ENCODE data around the gene FRMD4A. TPM values are rescaled to one million over a fixed set of nuclear protein-coding genes. Genes with fewer than 3 reads are reported as not detected.

The FRMD4A gene
- total and polyA plus RNA-seq, 8 donors, result 6.9 to 25.3 (median 11.3) TPM

GRCh38 chr10:13724484-13724883 is 606.2 kb downstream of the FRMD4A start:
- H3K4me3 ChIP-seq, result no peak overlapping the region
- peak in 1 of 2 donors; percentile 65 for DNase-seq
- no peaks in the 10 kb centered on the region for H3K9me3 ChIP-seq
- peaks cover 0 to 8% (median 0%) of the 10 kb centered on the region in 4 donors for H3K36me3 ChIP-seq
- no peak for TF ChIP-seq POLR2A (IDR thresholded peaks at IDR 0.05)
- no peak for TF ChIP-seq POLR2AphosphoS5 (IDR thresholded peaks at IDR 0.05)
- H3K27ac ChIP-seq, result no peak overlapping the region
- WGBS, 5 donors, result 55 to 69% (median 66%) methylated on average over 10 of the region's 10 CpGs
- H3K4me1 ChIP-seq, result peaks cover under 1 to 8% (median 6%) of the 10 kb centered on the region in 4 donors
- H3K27me3 ChIP-seq, result no peaks in the 10 kb centered on the region
- intact Hi-C loops (cut with DNase I; ENCODE audit: low total_unique reads), result no loop called here

GRCh38 chr10:13722747-13723653 is 607.7 kb downstream of the FRMD4A start:
- H3K36me3 ChIP-seq, result peaks cover 0 to 8% (median 0%) of the 10 kb centered on the region in 4 donors
- no peaks in the 10 kb centered on the region for H3K9me3 ChIP-seq
- no peaks in the 10 kb centered on the region for H3K27me3 ChIP-seq
- H3K4me1 ChIP-seq, result peaks cover 16 to 23% (median 19%) of the 10 kb centered on the region in 4 donors
- intact Hi-C loops (cut with DNase I; ENCODE audit: low total_unique reads), result no loop called here
- no peak for TF ChIP-seq POLR2A (IDR thresholded peaks at IDR 0.05)
- TF ChIP-seq CTCF (IDR thresholded peaks at IDR 0.05), result no peak
- no peak for TF ChIP-seq EP300 (IDR thresholded peaks at IDR 0.05)
- TF ChIP-seq POLR2AphosphoS5 (IDR thresholded peaks at IDR 0.05), result no peak
- DNase-seq, result no peak
- WGBS, 5 donors, result 80 to 96% (median 93%) methylated on average over 3 to 4 of the region's 4 CpGs
- H3K27ac ChIP-seq, result no peak overlapping the region
- no peak overlapping the region for H3K4me3 ChIP-seq

- no peaks in the 10 kb centered on the region for H3K27me3 ChIP-seq
- peaks cover 0 to 3% (median 0%) of the 10 kb centered on the region in 4 donors for H3K36me3 ChIP-seq
- DNase-seq, result no peak
- no peaks in the 10 kb centered on the region for H3K9me3 ChIP-seq
- 92 to 100% (median 95%) methylated on average over 7 of the region's 7 CpGs for WGBS, 5 donors
- no peak overlapping the region for H3K27ac ChIP-seq
- intact Hi-C loops (cut with DNase I; ENCODE audit: low total_unique reads), result no loop called here
- TF ChIP-seq CTCF (IDR thresholded peaks at IDR 0.05) (no peak), POLR2A (IDR thresholded peaks at IDR 0.05) (no peak), POLR2AphosphoS5 (IDR thresholded peaks at IDR 0.05) (no peak), EP300 (IDR thresholded peaks at IDR 0.05) (no peak)
- no peak overlapping the region for H3K4me3 ChIP-seq
- H3K4me1 ChIP-seq, result peaks cover 22 to 38% (median 33%) of the 10 kb centered on the region in 4 donors
Measured at GRCh38 chr10:13721486-13721885, 609.2 kb downstream of the FRMD4A start.

- TF ChIP-seq EP300 (IDR thresholded peaks at IDR 0.05), result no peak
- no peak for TF ChIP-seq POLR2A (IDR thresholded peaks at IDR 0.05)
- TF ChIP-seq POLR2AphosphoS5 (IDR thresholded peaks at IDR 0.05), result no peak
- TF ChIP-seq CTCF (IDR thresholded peaks at IDR 0.05), result no peak
- no peak overlapping the region for H3K27ac ChIP-seq
- 78 to 92% (median 83%) methylated on average over 4 of the region's 4 CpGs for WGBS, 5 donors
- no peak overlapping the region for H3K4me3 ChIP-seq
- H3K9me3 ChIP-seq, result no peaks in the 10 kb centered on the region
- H3K4me1 ChIP-seq, result peaks cover 22 to 39% (median 34%) of the 10 kb centered on the region in 4 donors
- H3K36me3 ChIP-seq, result peaks cover 0 to 3% (median 0%) of the 10 kb centered on the region in 4 donors
- intact Hi-C loops (cut with DNase I; ENCODE audit: low total_unique reads), result no loop called here
- H3K27me3 ChIP-seq, result no peaks in the 10 kb centered on the region
- DNase-seq, result no peak
Measured at GRCh38 chr10:13720699-13721098, 610.0 kb downstream of the FRMD4A start.

All from stomach (tissue), 9 donors.